Activated naive CD8-positive, alpha-beta T cell treated with anti-CD3 and anti-CD28 coated beads, Interleukin-2, amount 50 U/mL, for 16 hours (primary cell): ENCODE measurements around the gene NEK5.
"Not testable (repeated sequence)": the region's sequence is repeated elsewhere in the genome, so short reads cannot be mapped to it uniquely, and the experiment has no call there.

Experiments used
- DNase-seq: peaks from one replicate; pipeline ENCODE4 v3.0.0-alpha.2; 2020; ENCODE audit warnings: low read depth, low spot score

NEK5 gene

GRCh38 chr13:52128714-52129700 lies at the start of gene NEK5:
TSS of gene NEK5 (minus strand) at chr13:52129073. CDS start at chr13:52127482, 1,591 bp downstream.
- DNase-seq: peak; percentile 19

GRCh38 chr13:52177276-52177675 lies 48.4 kb upstream of the NEK5 start:
- no peak for DNase-seq

GRCh38 chr13:52173970-52174369 lies 45.1 kb upstream of the NEK5 start:
- not testable (repeated sequence) for DNase-seq

GRCh38 chr13:52173373-52173772 lies 44.5 kb upstream of the NEK5 start:
- no peak for DNase-seq

GRCh38 chr13:52171686-52172085 lies 42.8 kb upstream of the NEK5 start:
- DNase-seq: not testable (repeated sequence)

- DNase-seq: not testable (repeated sequence)
These were observed 42.0 kb upstream of the NEK5 start for GRCh38 chr13:52170828-52171391.

- DNase-seq: no peak
These were observed 41.0 kb upstream of the NEK5 start for GRCh38 chr13:52169839-52170238.

GRCh38 chr13:52165411-52165810 lies 36.5 kb upstream of the NEK5 start:
- no peak for DNase-seq

- no peak for DNase-seq
These were observed 36.1 kb upstream of the NEK5 start for GRCh38 chr13:52164989-52165388.

GRCh38 chr13:52163878-52164277 lies 35.0 kb upstream of the NEK5 start:
- not testable (repeated sequence) for DNase-seq

- DNase-seq: no peak
These were observed 33.6 kb upstream of the NEK5 start for GRCh38 chr13:52162279-52163101.

- no peak for DNase-seq
These were observed 32.3 kb upstream of the NEK5 start for GRCh38 chr13:52161181-52161646.

- DNase-seq: no peak
These were observed 31.6 kb upstream of the NEK5 start for GRCh38 chr13:52160506-52160905.

- DNase-seq: no peak
These were observed 31.2 kb upstream of the NEK5 start for GRCh38 chr13:52160053-52160452.

- DNase-seq: no peak
These were observed 30.5 kb upstream of the NEK5 start, which contains the start of gene NEK3 for GRCh38 chr13:52159159-52159982. TSS of gene NEK3 (minus strand) at chr13:52159597. CDS start at chr13:52156191, 3,406 bp downstream.

- no peak for DNase-seq
These were observed 29.8 kb upstream of the NEK5 start for GRCh38 chr13:52158629-52159158.

- DNase-seq: no peak
These were observed 27.9 kb upstream of the NEK5 start for GRCh38 chr13:52156724-52157261.

GRCh38 chr13:52155177-52155576 lies 26.3 kb upstream of the NEK5 start:
- no peak for DNase-seq

GRCh38 chr13:52147225-52147624 lies 18.4 kb upstream of the NEK5 start:
- no peak for DNase-seq

GRCh38 chr13:52141299-52141698 lies 12.4 kb upstream of the NEK5 start:
- no peak for DNase-seq
